MCF 10A (cell line): ENCODE data around the gene CAMSAP1. TPM values are rescaled to one million over a fixed set of nuclear protein-coding genes. Genes with fewer than 3 reads are reported as not detected.
A peak's percentile ranks its signal among the peaks of the same experiment; 100 is the strongest.
"Not testable (repeated sequence)": the region's sequence is repeated elsewhere in the genome, so short reads cannot be mapped to it uniquely, and the experiment has no call there.

ENCODE experiments used
- BruUV-seq: library from RNA; stranded (reverse); fragments of 400-500 nt; replicated peaks from 2 replicates; lab custom pipeline; 2021; lab: Mats Ljungman, UMichigan
- CTCF ChIA-PET: fragments of 300-600 bp; sonication (Branson Sonifier 250); formaldehyde crosslinking; extraction: SDS; loops from one replicate; lab custom pipeline; 2021; ENCODE audit warnings: antibody characterized with exemption, inconsistent platforms; lab: Yijun Ruan, JAX
- POLR2A ChIA-PET: fragments of 300-600, 350-650 bp; sonication (Branson Sonifier 250); formaldehyde crosslinking; extraction: SDS; loops from one replicate; lab custom pipeline; 2020; ENCODE audit warnings: antibody characterized with exemption, inconsistent platforms; lab: Yijun Ruan, JAX
- DNase-seq: peaks from one replicate; pipeline ENCODE4 v3.0.0-alpha.2; 2018; ENCODE audit not compliant: unreplicated experiment
- H3K27ac Mint-ChIP-seq: one replicate; pipeline ENCODE4 v1.8.0; 2022; ENCODE audit warnings: mild to moderate bottlenecking, low read depth, mixed read lengths; ENCODE audit not compliant: unreplicated experiment
- H3K27me3 Mint-ChIP-seq: one replicate; pipeline ENCODE4 v1.8.0; 2022; ENCODE audit warnings: mixed read lengths; ENCODE audit not compliant: insufficient read depth, unreplicated experiment
- H3K36me3 Mint-ChIP-seq: one replicate; pipeline ENCODE4 v1.8.0; 2022; ENCODE audit warnings: mild to moderate bottlenecking, moderate library complexity, mixed read lengths; ENCODE audit not compliant: insufficient read depth, unreplicated experiment
- H3K4me1 Mint-ChIP-seq: one replicate; pipeline ENCODE4 v1.8.0; 2022; ENCODE audit warnings: mixed read lengths; ENCODE audit not compliant: insufficient read depth, unreplicated experiment
- H3K4me3 Mint-ChIP-seq: one replicate; pipeline ENCODE4 v1.8.0; 2022; ENCODE audit warnings: mild to moderate bottlenecking, moderate library complexity, mixed read lengths; ENCODE audit not compliant: unreplicated experiment
- H3K9me3 Mint-ChIP-seq: one replicate; pipeline ENCODE4 v1.8.0; 2022; ENCODE audit warnings: mixed read lengths; ENCODE audit not compliant: unreplicated experiment
- CTCF ChIP-seq: fragments of 200-600 bp; IDR thresholded peaks from one replicate; pipeline ENCODE4 v1.8.0; 2022; ENCODE audit warnings: antibody characterized with exemption, mild to moderate bottlenecking; ENCODE audit not compliant: unreplicated experiment
- intact Hi-C: fragments of 100-400 bp; cut with micrococcal nuclease; formaldehyde crosslinking; loops from 2 replicates; pipeline ENCODE4 v1.14.1; 2022
- total RNA-seq: library from RNA; stranded (reverse); gene quantifications from 2 replicates; pipeline ENCODE4 v1.2.3, GENCODE V29; 2022

Gene CAMSAP1
- total RNA-seq, 1 experiment from 2014 or later: 39.5 TPM

- POLR2A ChIA-PET: interaction anchor here (0.6 to 2.8 kb wide), 9 partner anchors 8 to 1113 kb away, joined by 3 to 34 read pairs (median 5); partner anchors contain the start of genes CAMSAP1 and UBAC1
- Mint-ChIP-seq H3K9me3 (no peaks in the 10 kb centered on the region), H3K4me1 (peaks cover 30% of the 10 kb centered on the region), H3K27me3 (no peaks in the 10 kb centered on the region), H3K27ac (peak overlapping the region; percentile 80), H3K36me3 (peaks cover 40% of the 10 kb centered on the region), H3K4me3 (no peak overlapping the region)
- CTCF ChIA-PET: interaction anchor here (0.8 kb wide), 1 partner anchor 27 kb away, joined by 4 read pairs; no protein-coding TSS in a partner anchor
- no peak for DNase-seq
- BruUV-seq: no TSS peak
- TF ChIP-seq CTCF: no peak
- intact Hi-C loops: loop anchor here (2.0 kb wide), 2 partner anchors 46 to 88 kb away; partner anchors contain the start of gene CAMSAP1
Observed at GRCh38 chr9:135952664-135953206, 45.4 kb upstream of the CAMSAP1 start.

GRCh38 chr9:135951889-135952663 is 44.7 kb upstream of the CAMSAP1 start:
- ChIA-PET CTCF (interaction anchor here (0.6 to 0.8 kb wide), 2 partner anchors 26 to 134 kb away, joined by 4 read pairs; no protein-coding TSS in a partner anchor), POLR2A (interaction anchor here (0.6 to 2.8 kb wide), 13 partner anchors 8 to 1112 kb away, joined by 3 to 34 read pairs (median 4); partner anchors contain the start of genes CAMSAP1, NACC2 and UBAC1)
- no peak for TF ChIP-seq CTCF
- H3K27me3 Mint-ChIP-seq: no peaks in the 10 kb centered on the region
- H3K4me1 Mint-ChIP-seq: peaks cover 32% of the 10 kb centered on the region
- peak; percentile 95 for DNase-seq
- H3K36me3 Mint-ChIP-seq: peaks cover 43% of the 10 kb centered on the region
- no peaks in the 10 kb centered on the region for H3K9me3 Mint-ChIP-seq
- peak overlapping the region; percentile 38 for H3K4me3 Mint-ChIP-seq
- H3K27ac Mint-ChIP-seq: peak overlapping the region; percentile 80
- intact Hi-C loops: loop anchor here (2.0 kb wide), 2 partner anchors 45 to 87 kb away; partner anchors contain the start of gene CAMSAP1
- no TSS peak for BruUV-seq

- CTCF ChIA-PET: interaction anchor here (0.6 kb wide), 1 partner anchor 135 kb away, joined by 4 read pairs; no protein-coding TSS in a partner anchor
- H3K4me3 Mint-ChIP-seq: peak overlapping the region; percentile 38
Observed at GRCh38 chr9:135951310-135951709, 44.0 kb upstream of the CAMSAP1 start.

GRCh38 chr9:135950841-135951240 is 43.5 kb upstream of the CAMSAP1 start:
- CTCF ChIA-PET: interaction anchor here (1.1 to 1.4 kb wide), 2 partner anchors 17 to 171 kb away, joined by 3 read pairs; no protein-coding TSS in a partner anchor
- DNase-seq, BruUV-seq, H3K4me3 Mint-ChIP-seq, intact Hi-C loops, H3K27me3 Mint-ChIP-seq, H3K9me3 Mint-ChIP-seq: not testable (repeated sequence)
- peaks cover 32% of the 10 kb centered on the region for H3K4me1 Mint-ChIP-seq
- peaks cover 52% of the 10 kb centered on the region for H3K36me3 Mint-ChIP-seq
- peak overlapping the region; percentile 67 for H3K27ac Mint-ChIP-seq
- POLR2A ChIA-PET: interaction anchor here (1.2 to 2.8 kb wide), 6 partner anchors 10 to 144 kb away, joined by 3 to 34 read pairs (median 4); partner anchors contain the start of genes CAMSAP1, NACC2 and UBAC1

More at GRCh38 chr9:135951310-135951709, 44.0 kb upstream of the CAMSAP1 start:
- BruUV-seq, H3K9me3 Mint-ChIP-seq, H3K27me3 Mint-ChIP-seq, intact Hi-C loops, DNase-seq: not testable (repeated sequence)
- POLR2A ChIA-PET: interaction anchor here (0.7 to 2.8 kb wide), 9 partner anchors 9 to 167 kb away, joined by 3 to 34 read pairs (median 5); partner anchors contain the start of genes CAMSAP1, NACC2 and UBAC1
- Mint-ChIP-seq H3K27ac (peak overlapping the region; percentile 80), H3K4me1 (peaks cover 32% of the 10 kb centered on the region), H3K36me3 (peaks cover 49% of the 10 kb centered on the region)
